GM12878 (cell line): ENCODE data around the gene MDM4. TPM values are rescaled to one million over a fixed set of nuclear protein-coding genes. Genes with fewer than 3 reads are reported as not detected.

Experiments used
- ATAC-seq: fragments of 200-7000 bp; cut with Tn5 transposase; 3 replicates; pipeline ENCODE4 v1.9.1; 2020; ENCODE audit warnings: mild to moderate bottlenecking, moderate library complexity
- BruUV-seq: library from RNA; stranded (reverse); fragments of 400-500 nt; replicated peaks from 2 replicates; lab custom pipeline; 2021; lab: Mats Ljungman, UMichigan
- CTCF ChIA-PET: fragments of 300-600 bp; sonication (Branson Sonifier 250); formaldehyde crosslinking; extraction: SDS; loops from one replicate; lab custom pipeline; 2021; ENCODE audit warnings: inconsistent platforms; lab: Yijun Ruan, JAX
- POLR2A ChIA-PET: fragments of 350-600 bp; formaldehyde crosslinking; extraction: SDS; loops from one replicate; lab custom pipeline; 2021; ENCODE audit warnings: inconsistent platforms; lab: Charles Lee
- RAD21 ChIA-PET: fragments of 300-600 bp; sonication (Branson Sonifier 250); formaldehyde crosslinking; loops from one replicate; lab custom pipeline; 2023; ENCODE audit warnings: antibody characterized with exemption; ENCODE audit not compliant: unreplicated experiment; lab: Charles Lee
- SMC1A ChIA-PET: fragments of 300-600 bp; sonication (Branson Sonifier 250); formaldehyde crosslinking; loops from one replicate; lab custom pipeline; 2023; ENCODE audit not compliant: unreplicated experiment, uncharacterized antibody; lab: Charles Lee
- DNase-seq: peaks from one replicate; pipeline ENCODE4 v3.0.0-alpha.2; 2011; ENCODE audit warnings: low read depth, low spot score
- FAIRE-seq: peaks from 3 replicates; lab custom pipeline; 2011; peaks lifted over from hg19 to GRCh38; lab: Jason Lieb, UNC
- H2AFZ ChIP-seq: 2 replicates; pipeline ENCODE4 v1.6.0; 2011; ENCODE audit warnings: low read depth, low read length, control low read depth; ENCODE audit not compliant: control insufficient read depth
- H3K27ac ChIP-seq: 2 replicates; pipeline ENCODE4 v1.5.1; 2011; ENCODE audit warnings: control low read depth; ENCODE audit not compliant: control insufficient read depth, insufficient read depth
- H3K27me3 ChIP-seq, 2 experiments: replicated peaks in 1 of 2; 2 replicates each; pipeline versions ENCODE4 v1.6.0 to v1.6.1; 2011; ENCODE audit warnings: low read length in 1 of 2; ENCODE audit not compliant: control insufficient read depth in 2 of 2, insufficient read depth in 2 of 2
- H3K36me3 ChIP-seq, 2 experiments: 2 replicates each; pipeline ENCODE4 v1.5.1; 2011; ENCODE audit warnings: low read length in 1 of 2; ENCODE audit not compliant: control insufficient read depth in 2 of 2, insufficient read depth in 2 of 2
- H3K4me1 ChIP-seq: 2 replicates; pipeline ENCODE4 v1.6.1; 2011; ENCODE audit warnings: mild to moderate bottlenecking, low read length, moderate library complexity, mixed read lengths; ENCODE audit not compliant: control insufficient read depth, insufficient read depth
- H3K4me2 ChIP-seq: 2 replicates; pipeline ENCODE4 v1.6.0; 2011; ENCODE audit warnings: control low read depth; ENCODE audit not compliant: control insufficient read depth, insufficient read depth
- H3K4me3 ChIP-seq: fragments of 200-600 bp; sonication (generic); 2 replicates; pipeline ENCODE4 v1.5.1; 2016
- H3K79me2 ChIP-seq: 2 replicates; pipeline ENCODE4 v1.6.0; 2011; ENCODE audit warnings: low read length; ENCODE audit not compliant: control insufficient read depth, insufficient read depth
- H3K9ac ChIP-seq: 2 replicates; pipeline ENCODE4 v1.8.0; 2011; ENCODE audit warnings: low read length, control low read depth, mixed read lengths; ENCODE audit not compliant: control insufficient read depth, insufficient read depth
- H3K9me3 ChIP-seq: replicated peaks from 3 replicates; pipeline ENCODE4 v1.5.1; 2011; ENCODE audit warnings: mild to moderate bottlenecking, low read length; ENCODE audit not compliant: control insufficient read depth, insufficient read depth
- H4K20me1 ChIP-seq: 2 replicates; pipeline ENCODE4 v1.6.0; 2011; ENCODE audit not compliant: control insufficient read depth, insufficient read depth
- ATF3 ChIP-seq: IDR thresholded peaks from 2 replicates; pipeline ENCODE4 v1.6.1; 2011; ENCODE audit warnings: low read depth, mild to moderate bottlenecking, low read length, moderate library complexity, borderline replicate concordance; ENCODE audit errors: extremely low read depth
- EED ChIP-seq: sonication (generic); IDR thresholded peaks from 2 replicates; pipeline ENCODE4 v1.6.1; 2016; ENCODE audit warnings: antibody characterized with exemption, low read depth
- EGR1 ChIP-seq, 2 experiments: IDR thresholded peaks; 1 replicate in 1 of 2; 2 replicates in 1 of 2; pipeline ENCODE4 v1.6.1; 2011 to 2012; ENCODE audit warnings: low read depth in 2 of 2, low read length in 2 of 2, borderline replicate concordance in 1 of 2, mild to moderate bottlenecking in 1 of 2, moderate library complexity in 1 of 2
- EZH2 ChIP-seq: IDR thresholded peaks from 2 replicates; pipeline ENCODE4 v1.6.1; 2012; ENCODE audit warnings: low read depth, mild to moderate bottlenecking, control low read depth, inconsistent platforms, low read length, borderline replicate concordance; ENCODE audit not compliant: control insufficient read depth
- HDGF ChIP-seq: fragments of 450-650 bp; IDR thresholded peaks from 2 replicates; pipeline ENCODE4 v1.6.1; 2016; ENCODE audit warnings: antibody characterized with exemption
- KLF5 ChIP-seq: fragments of 450-650 bp; IDR thresholded peaks from 2 replicates; pipeline ENCODE4 v1.6.1; 2014; ENCODE audit warnings: mild to moderate bottlenecking; ENCODE audit not compliant: partially characterized antibody
- PRDM15 ChIP-seq: fragments of 450-650 bp; formaldehyde crosslinking; IDR thresholded peaks from 2 replicates; pipeline ENCODE4 v1.4.0; 2020; ENCODE audit warnings: mild to moderate bottlenecking, moderate library complexity
- RAD21 ChIP-seq: IDR thresholded peaks from 2 replicates; pipeline ENCODE4 v1.6.1; 2011; ENCODE audit warnings: mild to moderate bottlenecking, low read depth, low read length, moderate library complexity; ENCODE audit not compliant: insufficient read depth
- SIN3A ChIP-seq: IDR thresholded peaks from 2 replicates; pipeline ENCODE4 v1.6.1; 2012; ENCODE audit warnings: low read depth, low read length, improper control_type of control experiment
- STAT3 ChIP-seq: IDR thresholded peaks from 2 replicates; pipeline ENCODE4 v1.6.1; 2011; ENCODE audit warnings: low read depth, low read length, improper control_type of control experiment
- ZNF217 ChIP-seq: fragments of 450-650 bp; IDR thresholded peaks from 2 replicates; pipeline ENCODE4 v1.6.1; 2017; ENCODE audit warnings: antibody characterized with exemption, mild to moderate bottlenecking
- WGBS: methylation state at CpG from one replicate; pipeline ENCODE4 v1.1.6; 2016; ENCODE audit warnings: low lambda C conversion rate; ENCODE audit not compliant: insufficient replicate concordance, insufficient coverage; ENCODE audit errors: missing lambda C conversion rate; 5-methylcytosine and 5-hydroxymethylcytosine counted together
- in situ Hi-C: fragments of 300-500 bp; cut with MboI; formaldehyde crosslinking; loops from 9 replicates; pipeline ENCODE4 v1.14.3; 2018; ENCODE audit warnings: mixed read lengths
- intact Hi-C: fragments of 100-400 bp; cut with micrococcal nuclease; formaldehyde crosslinking; loops from one replicate; pipeline ENCODE4 v1.14.2; 2022; ENCODE audit not compliant: unreplicated experiment
- polyA plus RNA-seq, 11 experiments: library from polyadenylated mRNA; depleted of rRNA in 4 of 11; unstranded in 6 of 11; stranded (reverse) in 5 of 11; fragments of >200 nt; fragmentation: Nextera tagmentation in 4 of 11; fragmentation: Illumina TruSeq in 1 of 11; extraction: Ambion mirVana in 4 of 11; extraction: Trizol in 1 of 11; gene quantifications; 1 replicate in 1 of 11; 2 replicates in 10 of 11; pipeline versions ENCODE4 v1.2.1 to v1.2.3, GENCODE V29; 2011 to 2016; ENCODE audit warnings: inconsistent platforms in 2 of 11, missing spikeins in 2 of 11, low read depth in 1 of 11
- total RNA-seq, 4 experiments: library from RNA; depleted of rRNA in 3 of 4; stranded (reverse); fragments of >200 nt in 3 of 4; fragmentation: Illumina TruSeq in 1 of 4; extraction: Trizol in 1 of 4; gene quantifications; 2 replicates each; pipeline versions ENCODE4 v1.2.1 to v1.2.3, GENCODE V29; 2013 to 2021
- TF ChIP-seq, protein P1 (sequence below), 3 experiments: IDR thresholded peaks in 2 of 3; conservative IDR thresholded peaks in 1 of 3; 2 replicates each; pipeline ENCODE4 v1.5.1; 2011; ENCODE audit warnings: low read depth in 3 of 3, low read length in 3 of 3, mild to moderate bottlenecking in 3 of 3, control low read depth in 2 of 3, moderate library complexity in 2 of 3, inconsistent platforms in 1 of 3, mixed read lengths in 1 of 3; ENCODE audit not compliant: control insufficient read depth in 2 of 3, insufficient read depth in 1 of 3; ENCODE audit errors: extremely low read depth in 1 of 3

Gene MDM4
- total and polyA plus RNA-seq, 10 of the 15 experiments (the other 5 are each of a cell fraction or from before 2014, with no cell fraction given), result 2.5 to 74.4 (median 22.7) TPM

- TF ChIP-seq ZNF217 (no peak), EZH2 (no peak), EED (no peak), RAD21 (no peak), ATF3 (no peak), KLF5 (no peak), STAT3 (no peak), EGR1 (IDR thresholded peaks at IDR 0.05; ENCODE audit: borderline replicate concordance in 1 of 2, low read depth in 2 of 2, low read length in 2 of 2) (no peak), HDGF (no peak), PRDM15 (CRISPR knock-in tag) (no peak), SIN3A (no peak)
- TF ChIP-seq, protein P1, sequence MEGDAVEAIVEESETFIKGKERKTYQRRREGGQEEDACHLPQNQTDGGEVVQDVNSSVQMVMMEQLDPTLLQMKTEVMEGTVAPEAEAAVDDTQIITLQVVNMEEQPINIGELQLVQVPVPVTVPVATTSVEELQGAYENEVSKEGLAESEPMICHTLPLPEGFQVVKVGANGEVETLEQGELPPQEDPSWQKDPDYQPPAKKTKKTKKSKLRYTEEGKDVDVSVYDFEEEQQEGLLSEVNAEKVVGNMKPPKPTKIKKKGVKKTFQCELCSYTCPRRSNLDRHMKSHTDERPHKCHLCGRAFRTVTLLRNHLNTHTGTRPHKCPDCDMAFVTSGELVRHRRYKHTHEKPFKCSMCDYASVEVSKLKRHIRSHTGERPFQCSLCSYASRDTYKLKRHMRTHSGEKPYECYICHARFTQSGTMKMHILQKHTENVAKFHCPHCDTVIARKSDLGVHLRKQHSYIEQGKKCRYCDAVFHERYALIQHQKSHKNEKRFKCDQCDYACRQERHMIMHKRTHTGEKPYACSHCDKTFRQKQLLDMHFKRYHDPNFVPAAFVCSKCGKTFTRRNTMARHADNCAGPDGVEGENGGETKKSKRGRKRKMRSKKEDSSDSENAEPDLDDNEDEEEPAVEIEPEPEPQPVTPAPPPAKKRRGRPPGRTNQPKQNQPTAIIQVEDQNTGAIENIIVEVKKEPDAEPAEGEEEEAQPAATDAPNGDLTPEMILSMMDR (IDR thresholded peaks at IDR 0.05 in 2 of 3, conservative IDR thresholded peaks at IDR 0.05 in 1 of 3; ENCODE audit: control insufficient read depth in 2 of 3, extremely low read depth in 1 of 3, insufficient read depth in 1 of 3, low read depth in 3 of 3, low read length in 3 of 3), result no peak
- TF ChIP-seq, all 136 proteins: peak for 0
- H3K4me3 ChIP-seq, result no peak overlapping the region
- no peak overlapping the region for H3K27ac ChIP-seq
- no peaks in the 10 kb centered on the region for H3K36me3 ChIP-seq
- in situ Hi-C loops (loop anchor here (5.0 to 25.0 kb wide), 3 partner anchors 55 to 1215 kb away; partner anchors contain the start of gene REN), intact Hi-C loops (loop anchor here (10.0 kb wide), 1 partner anchor 337 kb away; the partner anchor contains the start of gene REN)
- no peaks in the 10 kb centered on the region for H3K79me2 ChIP-seq
- DNase-seq, result no peak
- RAD21 ChIA-PET, result interaction anchor here (0.7 to 13.5 kb wide), 12 partner anchors 9 to 1057 kb away, joined by 3 to 441 read pairs (median 10); partner anchors contain the start of genes MDM4 and PIK3C2B
- no TSS peak for BruUV-seq
- no peak for ATAC-seq
- POLR2A ChIA-PET, result interaction anchor here (0.6 to 2.6 kb wide), 5 partner anchors 23 to 71 kb away, joined by 3 to 12 read pairs (median 4); no protein-coding TSS in a partner anchor
- WGBS, result 71% methylated on average over 6 of the region's 6 CpGs
- no peaks in the 10 kb centered on the region; the same call in 2 of the 3 replicates for H3K9me3 ChIP-seq
- H4K20me1 ChIP-seq, result no peaks in the 10 kb centered on the region
- CTCF ChIA-PET, result interaction anchor here (0.9 to 39.0 kb wide), 21 partner anchors 8 to 1716 kb away, joined by 3 to 2021 read pairs (median 6); partner anchors contain the start of genes MDM4 and PIK3C2B
- no peak overlapping the region for H2AFZ ChIP-seq
- no peak overlapping the region for H3K9ac ChIP-seq
- H3K27me3 ChIP-seq, result no peaks in the 10 kb centered on the region
- peaks cover 7% of the 10 kb centered on the region; the same call in 1 of the 2 replicates for H3K4me1 ChIP-seq
- FAIRE-seq, result no peak
- SMC1A ChIA-PET, result interaction anchor here (0.7 to 19.3 kb wide), 17 partner anchors 9 to 540 kb away, joined by 3 to 939 read pairs (median 6); partner anchors contain the start of gene PIK3C2B
- no peak overlapping the region for H3K4me2 ChIP-seq
Observed at GRCh38 chr1:204502241-204502640, 14.0 kb upstream of the MDM4 start.
